Activated CD4-positive, alpha-beta T cell treated with anti-CD3 and anti-CD28 coated beads, Interleukin-2, amount 50 U/mL, for 1 hour (primary cell): ENCODE results near the gene MFN1.

Experiments
- DNase-seq: peaks from one replicate; pipeline ENCODE4 v3.0.0-alpha.2; 2020

The MFN1 gene

DNA sequence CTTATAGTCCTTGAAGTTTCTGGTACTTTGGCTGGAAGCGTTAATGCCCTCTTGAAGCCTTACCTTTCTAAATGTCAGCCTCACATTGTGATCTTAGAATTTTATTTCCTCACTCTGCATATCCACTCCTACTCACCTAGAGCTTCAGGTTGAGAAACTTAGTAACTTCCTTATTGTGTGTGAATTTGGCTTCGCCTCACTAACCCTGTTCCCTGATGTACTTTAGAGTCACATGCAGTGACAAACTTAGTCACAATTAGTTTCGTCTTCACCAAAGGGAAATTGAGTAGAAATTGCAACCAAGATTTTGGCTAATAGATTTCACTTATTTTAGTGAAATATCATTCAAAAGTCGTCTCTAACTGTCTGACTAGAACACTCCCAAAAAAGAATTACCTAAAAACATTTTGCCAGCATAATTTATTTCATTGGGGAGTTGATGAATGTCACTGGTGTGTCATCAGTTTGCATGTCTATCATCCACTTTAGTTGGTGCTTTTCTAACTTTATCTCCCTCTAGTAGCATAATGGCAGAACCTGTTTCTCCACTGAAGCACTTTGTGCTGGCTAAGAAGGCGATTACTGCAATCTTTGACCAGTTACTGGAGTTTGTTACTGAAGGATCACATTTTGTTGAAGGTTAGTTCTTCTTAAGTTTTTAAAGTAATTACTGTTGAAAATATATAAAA lies 960 bp downstream of the MFN1 start:
- DNase-seq, result no peak

DNA sequence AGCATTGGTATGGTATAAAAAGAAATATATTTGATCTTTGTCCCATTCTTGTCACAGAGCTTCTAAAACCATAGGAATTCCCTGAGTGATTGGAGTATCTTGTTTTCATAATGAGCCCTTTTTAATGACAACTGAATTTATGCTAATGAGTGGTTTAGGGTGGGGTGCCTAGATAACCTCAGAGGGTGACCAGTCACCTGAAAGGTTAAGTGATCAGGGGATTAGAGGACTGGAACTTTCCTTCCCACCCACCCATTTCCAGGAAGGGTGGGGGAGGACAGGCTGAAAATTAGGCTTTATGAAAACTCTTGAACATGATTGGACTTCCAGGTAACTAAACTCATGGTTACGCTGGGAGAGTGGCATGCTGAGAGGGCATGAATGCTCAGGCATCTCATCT lies 8.5 kb downstream of the MFN1 start:
- no peak for DNase-seq

DNA sequence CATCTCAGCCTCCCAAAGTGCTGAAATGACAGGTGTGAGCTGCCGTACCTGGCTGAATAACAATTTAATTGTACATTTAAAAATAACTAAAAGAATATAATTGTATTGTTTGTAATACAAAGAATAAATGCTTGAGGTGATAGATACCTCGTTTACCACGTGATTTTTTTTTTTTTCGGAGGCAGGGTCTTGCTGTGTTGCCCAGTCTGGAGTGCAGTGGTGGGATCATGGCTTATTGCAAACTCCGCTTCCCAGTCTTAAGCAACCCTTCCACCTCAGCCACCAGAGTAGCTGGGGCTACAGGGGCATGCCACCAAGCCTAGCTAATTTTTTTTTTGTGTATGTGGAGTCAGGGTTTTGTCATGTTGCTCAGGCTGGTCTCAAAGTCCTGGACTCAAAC lies 15.8 kb downstream of the MFN1 start:
- no peak for DNase-seq

DNA sequence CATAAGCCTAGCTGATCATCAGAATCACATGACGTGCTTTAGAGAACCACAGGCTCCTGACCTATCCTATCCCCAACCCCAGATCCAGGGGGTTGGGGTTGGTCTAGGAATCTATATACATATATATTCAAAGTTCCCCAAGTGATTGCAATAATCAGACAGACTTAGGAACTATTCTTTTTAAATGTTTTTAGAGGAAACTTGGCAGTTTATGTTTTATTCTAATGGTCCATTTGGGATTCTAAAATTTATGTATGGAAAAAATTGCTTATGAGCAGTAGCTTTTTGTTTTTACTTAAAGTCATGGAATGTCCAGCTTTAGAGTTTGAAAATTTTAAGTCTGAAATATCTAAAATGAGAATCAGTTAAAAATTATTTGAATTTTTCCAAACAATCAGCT lies 22.1 kb downstream of the MFN1 start:
- DNase-seq, result no peak

DNA sequence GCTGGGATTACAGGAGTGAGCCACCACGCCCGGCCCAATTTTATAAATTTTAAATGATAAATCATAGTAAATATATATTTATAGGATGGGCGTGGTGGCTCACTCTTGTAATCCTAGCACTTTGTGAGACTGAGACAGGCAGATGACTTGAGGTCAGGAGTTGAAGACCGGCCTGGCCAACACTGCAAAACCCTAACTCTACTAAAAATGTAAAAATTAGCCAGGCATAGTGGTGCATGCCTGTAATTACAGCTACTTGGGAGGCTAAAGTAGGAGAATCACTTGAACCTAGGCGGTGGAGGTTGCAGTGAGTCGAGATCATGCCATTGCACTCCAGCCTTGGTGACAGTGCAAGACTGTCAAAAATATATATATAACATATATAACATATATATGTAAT lies 26.4 kb downstream of the MFN1 start:
- no peak for DNase-seq

DNA sequence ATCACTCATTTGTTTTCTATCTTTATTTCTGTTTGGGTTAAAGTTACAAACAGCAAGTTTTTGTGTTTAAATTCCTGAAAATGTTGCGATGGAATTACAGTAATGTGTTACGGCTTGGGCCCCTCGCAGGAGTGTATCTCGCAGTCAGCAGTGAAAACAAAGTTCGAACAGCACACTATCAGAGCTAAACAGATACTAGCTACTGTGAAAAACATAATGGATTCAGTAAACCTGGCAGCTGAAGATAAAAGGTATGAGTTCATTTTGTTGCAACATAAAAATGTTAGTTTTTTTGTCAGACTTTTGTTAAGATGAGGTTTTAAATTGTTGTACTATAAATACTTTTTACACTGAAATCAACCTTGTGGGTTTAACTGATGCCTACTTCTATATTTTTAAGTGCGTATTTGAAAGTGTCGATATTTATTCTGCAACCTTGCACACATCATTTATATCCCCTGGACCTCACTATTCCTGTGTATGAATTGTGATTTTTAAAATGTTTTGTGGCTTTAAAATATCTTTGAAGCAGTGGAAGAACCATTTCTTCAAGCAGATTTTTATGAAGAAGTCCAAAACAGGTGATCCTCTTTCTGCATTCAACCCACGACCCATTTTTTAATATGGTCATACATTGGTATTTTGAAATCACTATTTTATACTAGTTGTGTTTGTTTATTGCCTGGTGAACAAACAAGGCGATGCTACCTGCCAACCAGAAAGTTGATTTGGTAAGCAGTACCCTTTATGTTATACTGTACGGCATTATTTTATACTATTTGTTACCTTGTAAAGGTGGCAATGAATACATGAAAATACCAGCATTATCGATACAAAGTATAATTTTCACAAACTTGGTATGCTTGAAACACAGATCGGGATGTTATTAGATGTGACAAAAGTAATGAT lies 27.8 kb downstream of the MFN1 start:
- DNase-seq, result no peak

DNA sequence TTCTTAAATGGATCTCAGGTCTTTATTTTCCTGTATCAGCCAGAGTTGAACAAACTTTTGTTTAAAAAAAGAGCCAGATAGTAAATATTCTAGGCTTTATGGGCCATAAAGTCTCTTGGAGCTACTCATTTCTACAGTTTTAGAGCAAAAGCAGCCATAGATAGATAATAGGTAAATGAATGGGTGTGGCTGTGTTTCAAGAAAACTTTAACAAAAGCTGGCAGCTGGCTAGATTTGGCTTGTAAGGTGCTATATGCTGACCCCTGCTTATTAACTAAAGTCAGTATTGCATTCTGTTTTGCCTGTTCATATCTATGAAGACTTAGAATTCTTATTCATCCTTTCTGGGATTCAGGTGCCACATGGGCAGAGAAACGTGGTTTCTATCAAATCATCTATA lies 29.0 kb downstream of the MFN1 start:
- DNase-seq, result no peak

DNA sequence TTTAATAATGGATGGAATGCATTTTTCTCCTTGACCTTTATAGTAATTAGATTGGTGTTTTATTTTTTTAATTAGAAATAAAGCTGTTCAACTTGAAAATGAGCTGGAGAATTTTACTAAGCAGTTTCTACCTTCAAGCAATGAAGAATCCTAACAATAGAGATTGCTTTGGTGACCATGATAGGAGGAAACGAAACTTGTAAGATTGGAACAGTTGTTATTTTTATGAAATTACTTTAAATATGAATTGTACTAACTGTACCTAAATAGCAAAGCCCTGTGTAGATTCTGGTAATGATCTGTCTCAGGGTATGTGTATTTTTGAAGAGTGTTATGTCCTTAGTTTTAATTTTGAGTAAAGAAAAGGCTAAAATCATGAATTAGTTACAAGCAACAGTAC lies 44.4 kb downstream of the MFN1 start:
- DNase-seq, result no peak

DNA sequence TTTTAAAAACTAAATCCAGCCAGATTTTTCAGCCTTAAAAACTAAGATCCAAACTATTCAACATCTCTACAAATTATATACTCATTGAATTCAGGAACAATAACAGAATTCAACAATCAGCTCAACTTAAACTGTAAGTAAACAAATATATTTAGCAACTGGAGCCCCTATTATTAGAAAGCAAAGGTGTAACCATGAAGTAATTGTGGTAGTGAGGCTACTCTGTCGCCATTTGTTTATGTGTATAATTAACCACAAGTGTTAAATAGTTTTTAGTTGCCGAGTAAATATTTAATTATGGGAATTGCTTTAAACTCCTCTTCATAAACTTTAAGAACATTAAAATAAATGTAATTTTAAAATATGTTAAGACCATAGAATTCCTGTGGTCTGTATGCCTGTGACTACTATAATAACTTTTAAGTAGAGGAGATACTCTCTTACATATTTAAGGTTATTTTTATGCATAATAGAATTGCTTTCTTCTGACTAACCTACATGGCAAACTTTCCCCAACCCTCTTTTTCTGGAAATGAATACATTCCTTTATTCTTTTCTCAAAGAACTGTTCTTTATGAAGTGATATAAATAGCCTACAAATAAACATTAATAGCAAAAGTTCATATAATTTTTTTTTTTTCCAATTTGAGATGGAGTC lies 51.2 kb downstream of the MFN1 start:
- DNase-seq, result no peak

DNA sequence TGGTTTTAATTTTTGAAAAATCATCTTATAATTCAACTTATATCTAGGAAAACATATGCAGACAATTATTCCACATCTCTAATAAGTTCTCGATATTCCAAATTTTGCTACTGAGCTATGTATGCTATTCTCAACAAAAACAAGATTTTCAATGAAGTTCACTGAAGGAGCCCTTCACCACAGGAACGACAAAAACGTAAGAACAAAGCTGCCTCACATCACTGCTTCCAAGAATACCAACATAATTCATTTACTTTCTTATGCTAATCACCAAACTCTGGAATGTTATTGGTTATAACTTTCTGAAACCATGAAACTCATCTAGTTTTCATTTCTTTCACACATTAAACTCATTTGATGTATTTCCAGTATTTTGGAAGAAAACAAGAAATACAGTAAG lies 54.1 kb downstream of the MFN1 start:
- DNase-seq, result no peak

DNA sequence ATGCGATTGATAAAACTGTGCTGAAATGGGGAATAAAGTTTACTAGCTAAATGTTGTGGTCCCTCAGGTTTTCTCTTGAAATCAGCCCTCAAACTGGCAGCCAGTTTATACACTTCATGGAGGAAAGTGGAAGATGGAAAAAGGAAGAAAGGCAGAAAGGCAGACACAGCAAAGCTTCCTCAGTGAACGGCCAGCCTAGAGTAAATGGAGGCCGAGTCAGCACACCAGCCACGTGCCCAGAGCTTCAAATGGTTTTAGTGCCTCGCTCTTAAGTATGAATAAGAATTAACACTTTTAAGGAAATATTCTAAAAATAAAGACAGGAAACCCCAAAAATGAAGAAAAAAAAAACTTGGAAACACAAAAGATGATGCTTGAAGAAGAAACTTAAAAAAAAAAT lies 55.5 kb downstream of the MFN1 start:
- DNase-seq, result no peak

DNA sequence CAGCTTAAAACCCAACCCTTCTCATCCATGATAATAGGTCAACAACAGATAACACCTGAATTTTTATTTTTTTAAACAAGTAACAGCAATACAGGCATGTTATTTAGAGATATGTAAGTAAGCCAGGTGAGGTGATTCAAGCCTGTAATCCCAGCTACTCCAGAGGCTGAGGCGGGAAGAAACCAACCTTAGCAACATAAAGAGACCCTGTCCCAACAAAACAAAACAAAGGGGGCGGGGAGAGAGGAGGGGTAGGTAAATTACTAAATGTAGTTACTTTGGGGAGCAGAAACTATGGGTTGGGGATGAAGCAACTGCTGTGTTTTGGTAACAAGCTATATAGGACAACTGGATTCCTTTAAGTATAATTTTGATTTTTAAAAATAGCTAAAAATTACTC lies 56.8 kb downstream of the MFN1 start:
- DNase-seq, result no peak

DNA sequence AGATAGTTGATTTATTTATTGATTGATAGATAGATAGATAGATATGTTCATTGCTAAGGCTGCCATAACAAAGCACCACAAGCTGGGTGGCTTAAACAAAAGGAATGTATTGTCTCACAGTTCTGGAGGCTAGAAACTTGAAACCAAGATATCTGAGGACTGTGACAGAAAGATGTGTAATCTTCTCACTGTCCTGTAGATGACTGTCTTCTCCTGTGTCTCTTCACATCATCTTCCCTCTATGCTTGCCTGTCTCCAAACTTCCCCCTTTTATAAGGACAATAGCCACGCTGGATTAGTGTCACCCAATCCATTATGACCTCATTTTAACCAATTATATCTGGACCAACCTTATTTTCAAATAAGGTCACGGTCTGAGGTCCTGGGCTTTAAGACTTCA lies 62.8 kb downstream of the MFN1 start:
- DNase-seq, result no peak

DNA sequence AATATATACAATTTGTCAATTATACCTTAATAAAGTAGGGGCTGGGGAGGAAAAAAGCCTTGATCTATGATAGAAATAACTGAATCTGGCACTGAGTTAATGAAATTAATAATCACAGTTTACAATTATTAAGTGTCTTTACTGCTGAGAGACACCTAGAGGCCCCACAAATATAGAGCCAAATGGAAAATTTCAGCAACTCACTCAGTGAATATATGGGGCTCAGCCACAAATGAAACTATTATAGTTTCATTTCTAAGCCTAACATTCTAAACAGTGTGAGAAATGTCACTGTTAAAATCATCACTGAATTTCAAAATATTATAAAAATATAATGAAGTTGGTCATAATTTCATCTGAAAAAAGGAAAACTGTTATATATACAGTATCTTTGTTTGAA lies 63.5 kb downstream of the MFN1 start:
- DNase-seq, result no peak

DNA sequence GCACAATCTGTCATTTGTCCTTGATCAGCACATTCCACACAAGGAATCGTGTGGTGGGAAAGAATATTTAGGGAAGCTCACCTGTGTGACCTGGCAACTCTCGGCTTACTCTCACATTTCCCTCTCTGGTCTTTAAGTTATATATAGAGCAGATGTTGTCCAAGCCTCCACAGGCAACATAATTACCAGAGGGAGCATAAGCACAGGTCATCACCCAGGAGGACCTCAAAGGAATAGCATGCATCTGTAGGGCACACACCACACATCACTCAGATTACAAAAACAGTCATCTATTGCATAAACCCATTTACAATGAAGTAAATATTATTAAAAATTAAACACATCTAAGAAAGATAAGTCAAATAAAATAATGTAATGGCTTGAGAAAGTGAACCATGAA lies 67.3 kb downstream of the MFN1 start:
- DNase-seq, result no peak

DNA sequence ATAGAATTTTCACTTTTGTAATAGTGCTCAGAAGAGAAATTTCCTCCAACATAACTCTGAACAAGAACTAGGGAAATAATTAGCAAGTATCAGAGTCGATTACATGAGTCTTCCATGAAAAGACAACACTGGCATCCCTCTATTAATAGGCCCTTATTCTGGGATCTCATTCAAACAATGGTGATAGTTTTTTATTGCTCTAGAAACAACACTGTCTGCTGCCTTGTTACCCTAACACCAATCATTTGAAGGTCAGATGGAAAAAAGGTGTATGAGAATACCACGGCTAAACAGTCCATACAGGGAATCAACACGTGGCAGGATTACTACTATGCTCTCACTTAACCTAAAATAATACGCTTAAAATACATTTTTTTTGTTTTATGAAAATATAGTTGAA lies 67.9 kb downstream of the MFN1 start:
- DNase-seq, result no peak

DNA sequence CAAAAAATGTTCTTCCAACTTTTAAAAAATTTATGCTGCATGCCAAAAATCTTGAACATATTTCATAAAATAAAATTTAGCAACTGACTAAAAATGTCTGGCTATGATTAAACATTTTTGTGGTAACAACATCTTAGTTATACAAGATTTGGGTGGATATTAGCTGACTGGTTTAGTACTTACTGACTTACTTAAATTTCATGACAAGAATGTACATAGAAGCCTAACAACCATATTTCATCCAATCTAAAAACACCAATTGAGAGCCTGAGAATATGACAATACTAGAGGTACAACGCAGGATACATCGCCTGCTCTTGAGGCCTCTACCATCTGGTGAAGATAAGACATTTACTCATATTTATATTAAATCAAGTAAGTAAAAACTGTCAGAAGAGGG lies 69.2 kb downstream of the MFN1 start:
- no peak for DNase-seq

DNA sequence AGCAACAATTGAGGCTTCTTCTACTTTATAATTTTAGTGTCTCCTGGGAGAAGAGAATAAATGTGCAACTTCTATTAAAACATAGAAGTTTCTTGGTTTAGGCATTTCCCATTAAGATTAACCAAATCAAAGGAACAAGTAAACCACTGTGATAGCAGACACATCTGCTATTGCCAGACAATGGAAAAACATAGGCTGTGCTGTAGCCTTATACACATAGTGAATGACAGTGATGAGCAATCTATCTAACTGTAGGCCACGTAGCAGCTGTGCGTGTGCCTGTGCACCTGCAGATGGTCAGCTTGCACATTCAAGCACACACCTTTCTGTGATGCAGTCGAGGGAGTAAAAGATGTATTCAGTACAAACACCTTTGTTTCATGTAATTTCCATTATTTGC lies 71.1 kb downstream of the MFN1 start:
- DNase-seq, result no peak

DNA sequence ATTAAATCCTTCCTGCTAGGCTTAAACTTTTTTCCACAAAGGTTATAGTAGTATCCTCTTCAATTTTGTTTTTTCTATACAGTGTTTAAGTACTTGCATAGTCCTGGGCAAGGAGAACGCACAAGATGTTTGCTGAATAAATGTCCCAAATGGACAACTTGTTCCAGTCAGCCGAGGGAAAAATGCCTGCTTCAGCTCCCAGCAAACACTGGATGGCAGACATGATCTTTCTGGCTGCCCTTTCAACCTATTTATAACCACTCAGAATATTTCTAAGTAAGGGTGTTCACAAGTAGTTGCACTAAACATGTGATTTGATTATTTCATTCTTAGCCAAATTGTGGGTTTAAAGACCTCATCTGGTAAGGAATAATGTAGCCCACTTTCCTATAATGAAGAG lies 74.0 kb downstream of the MFN1 start:
- no peak for DNase-seq

DNA sequence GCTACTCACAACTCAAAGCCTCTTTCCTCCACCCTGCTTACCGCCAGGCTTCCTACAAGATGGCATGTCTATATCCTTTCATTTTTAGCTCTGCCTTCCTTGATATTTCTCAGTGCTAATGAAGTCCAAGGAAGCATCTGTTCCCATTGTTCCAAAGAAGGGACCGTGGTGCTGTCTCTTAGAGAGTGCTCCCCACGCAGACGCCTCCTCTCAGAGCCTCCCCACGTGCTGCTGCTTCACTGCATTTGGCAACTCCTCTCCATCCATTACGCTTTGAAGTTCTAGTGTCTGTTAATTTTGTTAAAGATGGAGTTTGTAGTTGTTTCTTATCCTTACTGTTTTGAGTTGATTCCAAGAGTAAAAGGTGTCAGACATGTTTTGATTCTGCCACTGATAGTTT lies 77.6 kb downstream of the MFN1 start:
- no peak for DNase-seq

DNA sequence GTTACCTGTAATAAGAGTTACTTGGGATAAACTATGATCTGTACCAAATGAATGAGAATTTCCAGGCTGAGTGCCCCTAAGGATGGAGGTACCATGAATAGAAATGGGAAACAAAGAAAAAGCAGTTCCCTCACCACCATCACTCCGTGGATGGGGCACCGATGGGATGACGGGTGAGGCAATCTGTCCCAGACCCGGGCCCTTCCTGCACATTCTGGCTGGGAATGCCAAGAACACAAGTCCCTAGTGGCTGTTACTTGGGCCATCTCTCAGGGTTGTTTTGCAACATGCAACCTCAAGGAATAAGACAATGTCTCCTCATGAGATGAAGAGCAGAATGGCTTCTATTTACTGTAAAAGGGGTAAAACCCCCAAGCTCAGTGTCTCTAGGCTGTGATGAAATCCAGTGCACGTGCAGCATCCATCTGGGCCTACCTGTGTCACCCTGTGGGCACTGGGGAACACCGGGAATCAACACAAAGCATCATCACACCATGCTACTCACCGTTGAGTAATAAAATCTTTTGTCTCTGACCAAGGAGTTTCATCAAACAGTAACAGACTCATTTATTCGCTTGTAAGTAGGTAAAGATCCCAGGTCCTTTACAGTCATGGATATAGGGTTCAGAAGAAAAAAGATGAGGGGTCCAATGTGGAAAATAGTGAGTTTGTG lies 81.5 kb downstream of the MFN1 start:
- DNase-seq, result no peak

DNA sequence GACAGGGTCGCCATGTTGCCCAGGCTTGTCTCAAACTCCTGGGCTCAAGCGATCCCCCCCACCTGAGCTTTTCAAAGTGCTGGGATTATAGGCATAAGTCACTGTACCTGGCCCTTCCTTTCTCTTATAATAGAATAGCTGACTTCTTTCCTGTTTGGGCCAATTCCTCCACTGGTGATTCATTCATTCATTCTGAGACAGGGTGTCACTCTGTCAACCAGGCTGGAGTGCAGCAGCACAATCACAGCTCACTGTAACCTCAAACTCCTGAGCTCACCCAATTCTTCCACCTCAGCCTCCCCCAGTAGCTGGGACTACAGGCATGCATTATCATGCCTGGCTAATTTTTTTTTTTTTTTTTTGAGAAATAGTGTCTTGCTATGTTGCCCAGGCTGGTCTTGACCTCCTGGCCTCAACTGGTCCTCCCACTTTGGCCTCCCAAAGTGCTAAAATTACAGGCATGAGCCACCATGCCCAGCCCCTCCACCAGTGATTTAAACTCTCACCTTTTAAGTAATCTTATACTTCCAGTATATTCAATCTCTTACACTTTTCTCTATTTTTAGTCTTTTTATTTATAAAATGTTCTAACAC lies 82.9 kb downstream of the MFN1 start:
- no peak for DNase-seq

DNA sequence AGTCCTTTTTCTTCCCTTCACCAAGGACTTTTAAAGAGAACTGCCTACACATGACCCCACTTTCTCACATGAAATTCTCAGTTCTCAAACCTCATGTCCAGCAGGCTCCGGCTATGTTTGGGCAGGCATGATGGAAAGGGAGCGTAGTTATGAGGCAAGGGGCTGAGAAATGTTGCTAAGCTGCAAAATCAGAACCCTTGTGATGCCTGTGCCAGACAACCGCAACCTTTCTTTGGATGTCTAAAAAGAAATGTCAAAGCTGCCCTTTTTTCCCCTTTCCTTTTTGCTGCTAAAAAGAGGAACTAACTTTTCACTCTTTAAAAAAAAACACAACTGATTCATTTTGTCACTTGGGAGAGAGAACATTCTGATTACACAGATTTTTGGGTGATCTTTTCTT lies 84.5 kb downstream of the MFN1 start:
- DNase-seq, result no peak
